Measurements from ENCODE around the gene C6orf15. TPM values are rescaled to one million over a fixed set of nuclear protein-coding genes. Genes with fewer than 3 reads are reported as not detected.

The C6orf15 gene
- total RNA-seq, 4 donors from 2014 or later = not detected

DNA sequence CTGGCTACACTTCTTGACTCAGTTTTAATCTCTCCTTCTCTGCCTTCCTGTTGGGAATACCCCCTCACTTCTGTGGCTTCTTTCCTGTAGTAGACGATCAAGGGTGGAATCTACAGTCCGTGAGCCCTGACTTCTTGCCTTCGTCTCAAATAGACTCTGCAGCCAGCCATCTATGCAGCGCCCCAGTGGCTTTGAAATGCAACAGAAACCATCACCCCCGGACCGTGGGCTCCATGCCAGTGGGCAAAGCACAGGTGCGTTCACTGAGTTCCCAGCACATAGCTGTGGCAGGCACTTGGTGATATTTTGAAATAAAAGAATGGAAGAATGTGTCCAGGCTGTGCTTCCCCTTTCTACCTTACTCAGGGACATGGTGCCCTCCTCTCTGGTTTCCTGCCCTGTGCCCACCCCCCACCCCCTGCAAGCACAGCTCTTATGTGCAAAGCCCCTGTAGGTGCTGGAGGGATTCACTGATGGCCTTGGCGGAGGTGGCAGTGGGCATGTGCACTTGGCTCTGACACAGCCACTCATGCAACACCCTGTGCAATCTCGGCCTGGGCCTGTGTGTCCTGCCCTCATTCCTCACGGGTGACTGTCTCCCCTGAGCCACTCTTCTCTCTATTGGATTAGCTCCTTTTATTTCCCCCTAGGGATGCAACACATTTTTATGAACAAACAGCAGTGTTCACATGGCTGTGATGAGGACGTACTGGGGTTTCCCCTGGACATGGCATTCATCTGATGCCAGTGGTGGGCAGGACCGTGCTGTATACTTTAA, 13.4 kb upstream of the C6orf15 start:
- intact Hi-C loops (cut with DNase I; ENCODE audit: low total_unique reads) = no loop called here

DNA sequence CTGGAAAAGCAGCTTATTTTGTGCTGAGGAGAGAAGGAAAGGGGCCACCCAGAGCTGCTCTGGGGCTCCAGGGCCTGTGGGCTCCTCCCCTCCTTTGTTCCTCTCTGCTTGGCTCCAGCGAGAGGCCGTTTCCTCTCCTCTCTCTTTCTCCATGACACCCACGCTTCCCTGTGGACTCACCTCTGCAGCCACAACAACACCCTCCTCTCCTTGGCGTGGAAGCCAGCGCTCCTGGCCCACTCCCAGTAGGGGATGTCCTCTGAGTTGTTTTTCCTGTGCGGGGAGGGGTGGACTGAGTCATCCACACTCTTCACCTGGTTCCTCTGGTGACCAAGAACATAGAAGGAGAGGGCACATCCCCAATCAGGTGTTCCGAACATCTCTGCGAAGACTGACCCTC, 12.8 kb upstream of the C6orf15 start:
- intact Hi-C loops (cut with DNase I; ENCODE audit: low total_unique reads) = no loop called here
- H3K36me3 ChIP-seq = no peaks in the 10 kb centered on the region
- in situ Hi-C loops (cut with MboI; ENCODE audit: low pct_ligation_motif_present in 1 of 4, low pct_unique_long_range_greater_than_20kb in 1 of 4, low sequenced_read_pairs in 3 of 4) = no loop called here
- WGBS, 2 donors (ENCODE audit: low coverage in 1 of 2) = 60% methylated on average over 8 of the region's 8 CpGs; no CpG with 5 or more reads in 1 of the 2 donors
- peaks cover 0 to 12% (median 4%) of the 10 kb centered on the region in 4 donors for H3K4me1 ChIP-seq
- H3K27ac ChIP-seq = no peak overlapping the region
- H3K9me3 ChIP-seq = no peaks in the 10 kb centered on the region
- H3K4me3 ChIP-seq = no peak overlapping the region
- TF ChIP-seq POLR2A (IDR thresholded peaks at IDR 0.05) = no peak
- no peak for TF ChIP-seq CTCF (IDR thresholded peaks at IDR 0.05)
- no peak for TF ChIP-seq POLR2AphosphoS5 (IDR thresholded peaks at IDR 0.05)
- TF ChIP-seq EP300 (IDR thresholded peaks at IDR 0.05; ENCODE audit: low read depth) = no peak
- no peak for DNase-seq
- H3K27me3 ChIP-seq = no peaks in the 10 kb centered on the region

More for the DNA sequence above, 13.4 kb upstream of the C6orf15 start:
- Histone ChIP-seq H3K9me3 (no peaks in the 10 kb centered on the region), H3K27me3 (no peaks in the 10 kb centered on the region), H3K27ac (no peak overlapping the region), H3K36me3 (no peaks in the 10 kb centered on the region), H3K4me3 (no peak overlapping the region), H3K4me1 (peaks cover 0 to 12% (median 4%) of the 10 kb centered on the region in 4 donors)
- in situ Hi-C loops (cut with MboI; ENCODE audit: low pct_ligation_motif_present in 1 of 4, low pct_unique_long_range_greater_than_20kb in 1 of 4, low sequenced_read_pairs in 3 of 4) = no loop called here
- WGBS, 2 donors (ENCODE audit: low coverage in 1 of 2) = 69 to 75% methylated on average over 5 to 12 of the region's 12 CpGs
- no peak for TF ChIP-seq EP300 (IDR thresholded peaks at IDR 0.05; ENCODE audit: low read depth)
- TF ChIP-seq POLR2A (IDR thresholded peaks at IDR 0.05) = no peak
- no peak for TF ChIP-seq POLR2AphosphoS5 (IDR thresholded peaks at IDR 0.05)
- no peak for TF ChIP-seq CTCF (IDR thresholded peaks at IDR 0.05)
- DNase-seq = no peak

DNA sequence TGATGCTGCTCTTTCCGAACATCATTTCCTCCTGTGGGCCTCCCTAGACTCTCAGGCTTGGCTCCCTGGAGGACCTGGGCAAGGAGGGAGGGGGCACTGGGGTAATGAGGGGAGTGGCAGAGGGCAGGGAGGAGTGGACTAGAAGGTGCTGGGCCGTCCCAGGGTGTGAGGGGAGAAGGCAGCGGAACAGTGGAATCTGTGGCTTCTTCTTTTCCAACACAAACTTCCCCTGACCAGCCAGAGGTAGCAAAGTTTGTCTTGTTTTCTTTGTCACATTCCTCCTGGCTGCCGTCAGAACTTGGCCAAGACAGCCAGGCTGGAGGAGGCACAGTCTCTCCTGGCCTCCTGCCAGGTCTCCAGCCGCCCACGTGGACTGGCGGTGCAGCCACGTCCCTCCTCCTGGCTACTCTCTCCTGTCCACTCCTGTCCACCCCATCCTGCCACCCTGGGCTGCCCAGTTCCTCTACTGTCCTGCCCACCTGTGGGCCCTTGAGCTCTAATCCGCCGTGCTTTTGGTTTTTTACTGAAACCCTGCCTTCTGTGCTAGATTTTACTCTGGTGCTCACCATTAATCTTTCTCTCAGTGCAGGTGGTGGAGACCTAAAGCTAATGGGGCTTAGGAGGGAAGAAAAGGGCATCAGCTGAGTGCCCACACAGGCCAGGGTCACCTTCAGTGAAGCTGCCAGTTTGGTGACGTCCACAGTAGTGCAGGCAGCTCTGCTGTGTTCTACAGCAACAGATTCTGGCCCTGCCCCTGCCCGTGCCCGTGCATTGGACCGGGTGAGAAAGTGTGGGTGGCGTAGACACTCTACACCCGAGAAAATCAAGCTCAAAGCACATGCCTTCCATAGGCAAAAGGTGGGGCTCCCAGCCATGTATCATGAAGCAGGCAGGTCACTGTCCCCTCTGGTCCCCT, 10.7 kb upstream of the C6orf15 start:
- TF ChIP-seq POLR2A (IDR thresholded peaks at IDR 0.05) (no peak), EP300 (IDR thresholded peaks at IDR 0.05; ENCODE audit: low read depth) (no peak), CTCF (IDR thresholded peaks at IDR 0.05) (no peak), POLR2AphosphoS5 (IDR thresholded peaks at IDR 0.05) (no peak)
- H3K9me3 ChIP-seq = no peaks in the 10 kb centered on the region
- WGBS, 2 donors (ENCODE audit: low coverage in 1 of 2) = 17 to 38% methylated on average over 1 to 16 of the region's 16 CpGs
- no peak for DNase-seq
- peaks cover 0 to 12% (median 4%) of the 10 kb centered on the region in 4 donors for H3K4me1 ChIP-seq
- H3K36me3 ChIP-seq = no peaks in the 10 kb centered on the region
- H3K27ac ChIP-seq = peak overlapping the region in 2 of 4 donors; percentile 53 to 56
- in situ Hi-C loops (cut with MboI; ENCODE audit: low pct_ligation_motif_present in 1 of 4, low pct_unique_long_range_greater_than_20kb in 1 of 4, low sequenced_read_pairs in 3 of 4) (no loop called here), intact Hi-C loops (cut with DNase I; ENCODE audit: low total_unique reads) (no loop called here)
- H3K4me3 ChIP-seq = no peak overlapping the region
- H3K27me3 ChIP-seq = no peaks in the 10 kb centered on the region

DNA sequence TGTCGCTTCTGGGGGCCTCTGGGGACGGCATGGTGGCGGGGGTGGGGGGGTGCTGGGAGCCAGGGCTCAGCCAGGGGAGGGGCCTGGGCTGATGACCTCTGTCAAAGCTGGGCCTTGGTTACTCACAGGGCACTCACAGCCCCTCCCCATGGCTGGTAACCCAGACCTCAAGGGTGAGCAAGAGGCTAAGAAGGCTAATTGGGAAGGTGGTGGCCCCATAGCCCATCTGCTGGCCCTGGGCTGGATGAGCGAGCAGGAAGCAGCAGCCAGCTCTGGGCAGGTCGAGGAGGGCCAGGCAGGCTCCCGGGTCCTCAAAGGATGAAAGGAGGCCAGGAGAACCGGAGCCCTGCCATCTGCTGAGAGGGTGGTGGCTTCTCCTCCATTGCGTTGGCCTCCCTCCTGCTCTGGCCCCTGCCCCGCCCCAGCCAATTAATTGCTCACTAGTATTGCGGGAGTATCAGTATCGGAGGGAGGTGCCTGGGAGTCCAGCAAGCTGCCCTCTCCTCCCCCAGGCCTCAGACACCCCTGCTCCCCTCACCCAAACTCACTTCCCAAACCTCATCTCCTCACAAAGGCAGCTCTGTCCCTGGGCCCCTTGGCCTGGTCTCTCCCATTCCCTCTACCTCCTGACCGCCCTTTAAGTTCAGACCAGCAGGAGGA, 8.9 kb upstream of the C6orf15 start:
- H3K9me3 ChIP-seq = no peaks in the 10 kb centered on the region
- no peaks in the 10 kb centered on the region for H3K36me3 ChIP-seq
- H3K27me3 ChIP-seq = no peaks in the 10 kb centered on the region
- H3K4me3 ChIP-seq = no peak overlapping the region
- H3K27ac ChIP-seq = no peak overlapping the region
- no peak for DNase-seq
- no peak for TF ChIP-seq POLR2A (IDR thresholded peaks at IDR 0.05)
- H3K4me1 ChIP-seq = peaks cover 0 to 12% (median 4%) of the 10 kb centered on the region in 4 donors
- intact Hi-C loops (cut with DNase I; ENCODE audit: low total_unique reads) (no loop called here), in situ Hi-C loops (cut with MboI; ENCODE audit: low pct_ligation_motif_present in 1 of 4, low pct_unique_long_range_greater_than_20kb in 1 of 4, low sequenced_read_pairs in 3 of 4) (no loop called here)
- 82% methylated on average over 11 of the region's 12 CpGs; no CpG with 5 or more reads in 1 of the 2 donors for WGBS, 2 donors (ENCODE audit: low coverage in 1 of 2)
